GM19463 (cell line): ENCODE measurements around the gene ALOX15B.
"Not testable (repeated sequence)": the region's sequence is repeated elsewhere in the genome, so short reads cannot be mapped to it uniquely, and the experiment has no call there.

Source experiments
- ATAC-seq: cut with Tn5 transposase; IDR thresholded peaks from one replicate; pipeline ENCODE4 v1.9.1; 2021; ENCODE audit warnings: mild to moderate bottlenecking, moderate library complexity; ENCODE audit not compliant: unreplicated experiment

The ALOX15B gene

DNA sequence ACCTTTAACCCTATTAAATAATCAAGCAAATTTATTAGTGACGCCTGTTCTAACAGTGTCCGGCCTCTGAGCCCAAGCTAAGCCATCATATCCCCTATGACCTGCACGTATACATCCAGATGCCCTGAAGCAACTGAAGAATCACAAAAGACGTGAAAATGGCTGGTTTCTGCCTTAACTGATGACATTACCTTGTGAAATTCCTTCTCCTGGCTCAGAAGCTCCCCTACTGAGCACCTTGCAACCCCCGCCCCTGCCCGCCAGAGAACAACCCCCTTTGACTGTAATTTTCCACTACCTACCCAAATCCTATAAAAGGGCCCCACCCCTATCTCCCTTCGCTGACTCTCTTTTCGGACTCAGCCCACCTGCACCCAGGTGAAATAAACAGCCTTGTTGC, 23.0 kb downstream of the ALOX15B start:
- not testable (repeated sequence) for ATAC-seq

GRCh38 chr17:8062435-8062806, 23.6 kb downstream of the ALOX15B start:
- no peak for ATAC-seq

GRCh38 chr17:8062807-8063483, 24.1 kb downstream of the ALOX15B start:
- ATAC-seq: no peak

DNA sequence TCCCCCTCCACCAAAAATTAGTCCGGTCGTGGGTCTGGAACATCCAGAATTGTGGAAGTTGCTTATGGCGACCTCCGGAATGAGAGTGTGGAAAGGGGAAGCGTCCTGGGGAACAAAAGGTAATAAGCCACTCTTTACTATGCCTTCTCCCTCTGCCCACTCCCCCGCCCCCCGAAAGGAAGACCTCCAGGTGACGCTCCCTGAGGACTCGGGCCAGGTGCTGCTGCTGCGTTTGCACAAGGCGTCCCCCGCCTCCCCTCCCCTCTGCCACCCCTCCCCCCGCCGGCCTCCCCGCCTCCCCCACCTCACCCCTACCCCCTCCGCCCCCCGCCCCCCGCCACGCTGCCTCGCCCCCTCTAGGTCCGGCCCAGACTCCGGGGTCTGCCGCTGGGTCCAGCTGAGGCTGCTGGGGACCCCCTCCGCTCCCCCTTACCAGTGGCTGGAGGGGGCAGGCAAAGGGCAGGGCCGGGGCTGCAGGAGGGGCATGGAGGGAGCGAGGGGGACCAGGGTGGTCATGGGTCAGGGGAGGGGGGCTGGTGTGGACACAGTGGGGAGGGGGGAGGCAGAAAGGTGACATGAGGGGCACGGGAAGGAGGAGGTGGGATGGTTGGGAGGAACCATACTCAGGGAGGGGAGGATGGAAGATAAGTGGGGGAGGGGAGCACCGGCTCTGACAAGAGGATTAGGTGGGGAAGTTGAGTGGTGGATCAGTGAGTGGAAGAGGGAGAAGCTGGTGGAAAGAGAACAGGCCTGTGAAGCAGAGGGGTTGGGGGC, 25.1 kb downstream of the ALOX15B start:
- no peak for ATAC-seq

DNA sequence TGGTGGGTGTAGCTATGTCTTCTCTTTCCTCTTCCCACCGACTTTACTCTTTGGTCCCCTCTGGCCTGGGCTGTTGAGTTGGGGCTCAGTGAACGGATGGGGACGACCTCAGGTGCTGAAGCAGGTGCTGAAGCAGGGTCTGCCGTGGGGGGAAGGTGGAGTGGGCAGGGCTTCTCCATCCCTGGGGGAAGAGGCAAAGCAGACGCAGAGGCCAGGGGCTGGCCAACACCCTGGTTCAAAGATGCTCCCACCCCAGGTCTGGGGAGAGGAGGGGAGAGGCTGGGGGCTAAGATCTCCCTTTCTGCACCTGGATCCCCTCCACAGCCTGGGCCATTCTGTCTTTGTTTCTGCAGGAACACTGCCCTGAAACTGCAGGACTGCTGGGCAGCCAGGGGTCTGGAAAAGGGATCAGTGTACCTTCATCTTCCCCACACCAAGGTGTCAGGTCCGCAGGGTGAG, 25.7 kb downstream of the ALOX15B start:
- no peak for ATAC-seq

DNA sequence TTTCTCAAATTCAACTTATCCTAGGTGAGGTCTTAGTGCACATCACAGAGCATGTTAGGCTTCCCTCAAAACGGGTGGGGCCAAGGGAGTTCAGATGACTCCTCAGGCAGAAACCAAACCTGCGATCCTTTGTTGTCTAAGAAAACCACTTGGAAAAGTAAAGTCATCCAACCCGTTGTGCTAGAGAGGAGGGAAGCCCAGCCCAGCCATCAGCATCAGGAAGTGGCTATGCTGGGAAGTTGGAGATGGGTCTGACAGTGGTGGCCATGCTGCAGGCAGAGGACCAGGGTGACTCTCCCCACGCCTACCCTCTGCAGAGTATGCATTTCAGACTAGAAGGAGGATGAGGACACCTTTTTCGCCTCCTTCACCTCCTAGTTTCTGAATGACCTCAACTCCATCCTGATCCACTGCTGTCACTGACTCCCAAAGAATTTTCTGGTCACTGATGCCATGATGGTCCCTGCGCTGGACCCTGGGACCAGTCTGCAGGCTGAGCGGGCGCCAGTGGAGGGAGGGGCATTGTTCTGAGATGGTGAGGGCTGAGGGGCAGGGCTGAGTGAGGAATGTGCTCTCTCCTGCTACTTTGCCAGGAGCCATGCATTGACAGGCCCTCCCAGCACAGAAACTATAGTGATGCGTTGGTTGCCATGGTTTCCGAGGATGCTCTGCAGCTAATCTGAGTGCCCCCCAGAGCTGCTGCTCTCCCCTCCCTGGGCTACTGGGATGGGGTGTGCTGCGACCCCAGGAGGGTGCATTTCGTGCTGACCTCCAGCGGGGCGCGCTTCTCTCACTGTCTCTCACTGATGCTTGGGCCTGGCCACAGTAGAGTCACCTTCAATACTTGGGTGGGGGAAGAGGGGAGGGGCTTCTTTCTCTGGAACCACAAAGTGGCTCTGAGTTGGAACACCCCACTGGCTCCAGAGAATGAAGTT, 28.2 kb downstream of the ALOX15B start:
- ATAC-seq: no peak

- no peak for ATAC-seq
Observed at GRCh38 chr17:8067806-8068205, 28.9 kb downstream of the ALOX15B start.

DNA sequence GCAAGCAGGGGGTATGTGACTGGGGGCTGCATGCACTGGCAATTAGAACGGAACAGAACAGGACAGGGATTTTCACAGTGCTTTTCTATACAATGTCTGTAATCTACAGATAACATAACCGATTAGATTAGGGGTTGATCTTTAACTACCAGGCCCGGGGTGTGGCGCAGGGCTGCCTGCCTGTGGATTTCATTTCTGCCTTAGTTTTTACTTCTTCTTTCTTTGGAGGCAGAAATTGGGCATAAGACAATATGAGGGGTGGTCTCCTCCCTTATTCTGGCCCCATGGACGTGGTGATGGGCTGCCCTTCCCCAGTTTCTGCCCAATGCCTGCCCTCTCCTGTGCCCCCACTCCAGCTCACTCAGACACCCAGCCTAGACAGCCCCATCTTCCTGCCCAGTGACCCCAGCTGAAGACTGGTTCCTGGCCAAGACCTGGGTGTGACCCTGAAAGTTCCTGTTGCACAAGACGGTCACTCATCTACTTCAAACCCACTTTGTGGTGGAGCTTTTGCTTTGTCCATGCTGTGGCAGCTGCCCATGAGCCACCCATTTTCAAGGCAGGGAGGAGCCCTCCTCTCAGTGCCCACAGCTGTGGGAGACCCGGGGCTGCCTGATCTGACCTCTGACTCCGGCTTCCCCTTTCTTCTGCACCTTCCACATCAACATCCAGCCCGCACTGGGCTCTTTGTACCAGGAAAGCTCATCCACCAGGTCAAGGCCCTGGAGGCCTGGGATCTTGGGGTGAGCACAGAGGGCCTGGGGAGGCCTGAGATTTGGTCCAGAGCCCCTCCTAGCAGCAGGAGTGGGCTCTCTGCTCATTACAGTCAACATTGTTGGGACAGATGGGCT, 30.1 kb downstream of the ALOX15B start:
- no peak for ATAC-seq

- ATAC-seq: no peak
Observed at GRCh38 chr17:8069587-8069860, 30.7 kb downstream of the ALOX15B start.

DNA sequence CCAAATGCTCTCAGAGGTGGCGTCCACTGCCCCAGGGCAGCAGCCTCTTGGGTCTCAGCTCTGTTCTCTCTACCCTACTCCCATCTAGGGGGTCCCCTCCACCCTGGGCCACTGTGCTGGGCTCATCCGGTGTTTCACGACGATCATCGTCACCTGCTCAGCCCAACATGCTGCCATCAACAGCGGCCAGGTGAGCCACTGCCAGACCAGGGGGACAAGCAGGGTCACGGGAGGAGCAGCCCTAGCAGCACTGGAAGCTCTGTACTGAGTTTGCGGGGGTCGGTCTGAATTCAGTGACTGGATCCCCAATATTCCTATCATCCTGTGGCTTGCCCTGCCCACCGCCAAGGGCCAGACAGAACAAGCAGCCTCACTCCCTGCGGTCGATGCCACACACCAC, 32.6 kb downstream of the ALOX15B start:
- ATAC-seq: no peak

DNA sequence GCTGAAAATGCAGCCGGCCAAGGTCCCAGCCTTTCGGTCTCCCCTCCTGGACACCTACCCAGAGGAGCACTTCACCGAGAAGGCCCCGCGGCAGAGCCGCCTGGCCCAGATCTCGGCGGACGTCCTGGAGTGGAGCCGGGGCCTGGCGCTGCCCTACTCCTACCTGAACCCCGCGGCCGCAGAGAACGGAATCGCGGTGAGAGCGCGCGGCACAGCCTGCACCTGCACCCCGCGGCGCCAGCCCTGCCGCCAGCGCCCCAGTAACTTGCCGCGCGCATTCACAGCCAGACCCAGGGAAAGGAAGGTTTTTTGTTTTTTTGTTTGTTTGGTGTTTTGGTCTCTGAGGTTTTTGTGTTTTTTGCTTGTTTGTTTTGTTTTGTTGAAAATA, 33.5 kb downstream of the ALOX15B start:
- no peak for ATAC-seq

DNA sequence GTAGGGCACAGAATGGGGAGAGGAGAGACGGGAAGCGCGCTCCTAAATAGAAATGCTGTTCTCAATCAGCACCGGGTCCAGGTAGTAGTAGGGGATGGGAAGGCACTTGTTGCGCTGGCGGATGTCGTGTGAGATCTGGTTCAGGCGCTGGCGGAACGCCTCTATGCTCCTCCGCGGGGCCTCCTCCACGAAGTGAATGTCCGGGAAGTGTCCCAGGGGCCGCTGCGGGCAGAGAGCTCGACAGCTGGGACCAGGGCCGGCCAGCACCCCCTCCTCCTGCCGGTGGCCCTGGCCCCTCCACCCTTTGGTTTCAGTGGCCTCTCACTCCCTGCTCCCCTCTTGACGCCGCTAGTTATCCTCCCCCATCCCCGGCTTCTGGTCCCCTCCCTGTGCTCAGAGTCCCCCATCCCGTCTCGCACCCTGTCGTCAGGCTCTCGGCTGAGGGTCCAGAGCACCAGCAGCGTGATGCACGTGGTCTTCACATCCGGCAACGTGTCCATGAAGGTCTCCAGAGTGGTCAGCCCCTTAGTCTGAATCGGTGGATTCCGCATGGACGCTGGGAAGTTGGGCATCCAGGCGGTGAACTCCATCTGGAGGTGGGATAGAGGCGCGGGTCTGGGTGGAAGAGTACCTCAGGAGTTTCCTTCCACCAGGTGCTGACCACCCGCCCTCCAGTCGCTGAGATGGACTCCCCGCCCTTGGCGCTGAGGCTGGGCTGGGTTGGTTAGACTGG, 34.0 kb downstream of the ALOX15B start:
- no peak for ATAC-seq

DNA sequence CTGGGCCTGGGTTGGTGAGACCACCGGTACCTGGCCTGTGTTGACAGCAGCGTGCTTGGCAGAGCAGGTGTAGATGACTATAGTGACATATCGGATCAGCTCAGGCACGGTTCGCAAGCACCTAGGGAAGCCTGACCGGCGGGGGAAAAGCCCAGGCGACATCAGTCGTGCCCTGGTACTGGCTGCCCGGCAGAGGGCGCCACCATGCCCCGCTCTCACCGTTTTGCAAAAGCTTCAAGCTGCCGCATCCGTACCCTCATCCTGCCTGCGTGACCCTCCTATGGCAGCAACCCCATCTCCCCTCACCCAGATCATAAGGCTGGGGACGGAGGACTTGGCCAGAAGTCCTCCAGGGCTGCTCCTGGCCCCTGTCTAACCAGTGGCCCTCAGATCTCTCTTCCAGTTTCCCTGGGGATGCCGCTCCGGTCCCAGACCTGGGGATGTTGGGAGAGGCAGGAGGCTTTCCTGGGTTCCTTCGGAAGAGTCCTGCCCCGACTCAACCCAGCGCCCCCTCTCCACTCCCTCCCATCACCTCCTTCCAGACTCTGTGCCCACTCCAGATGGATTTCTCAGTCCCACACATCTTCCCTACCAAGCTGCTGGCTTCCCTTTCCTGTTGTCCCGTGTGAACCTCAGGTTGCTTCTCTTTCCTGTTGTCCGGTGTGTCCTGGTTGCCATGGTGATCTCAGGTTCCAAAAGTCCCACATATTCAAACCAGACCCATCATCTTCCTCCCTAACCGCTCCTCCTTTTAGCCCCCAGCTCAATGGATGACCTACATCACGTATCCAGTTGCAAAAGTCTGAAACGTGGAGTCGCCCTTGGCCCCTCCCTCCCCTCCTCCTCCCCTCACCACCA, 35.0 kb downstream of the ALOX15B start:
- no peak for ATAC-seq

GRCh38 chr17:8074554-8074953, 35.7 kb downstream of the ALOX15B start:
- no peak for ATAC-seq

DNA sequence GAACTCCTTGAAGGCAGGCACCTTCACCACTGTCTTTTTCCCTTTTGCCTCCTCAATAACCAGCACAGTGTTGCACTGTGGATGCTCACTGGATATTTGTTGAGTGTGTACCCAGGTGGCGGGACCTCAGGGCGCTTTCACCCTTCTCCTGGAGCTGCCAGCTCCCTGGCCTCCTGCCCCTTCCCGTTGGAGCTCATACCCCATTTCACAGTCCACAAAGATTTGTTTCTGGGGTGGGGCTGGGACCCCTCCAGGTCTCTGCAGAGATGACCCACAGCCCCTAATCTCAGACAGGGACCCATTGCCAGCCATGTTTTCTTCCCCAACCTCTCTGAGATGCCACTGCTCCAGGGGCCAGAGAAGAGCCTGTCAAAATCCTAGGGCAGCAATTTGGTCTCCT, 36.2 kb downstream of the ALOX15B start:
- ATAC-seq: no peak

DNA sequence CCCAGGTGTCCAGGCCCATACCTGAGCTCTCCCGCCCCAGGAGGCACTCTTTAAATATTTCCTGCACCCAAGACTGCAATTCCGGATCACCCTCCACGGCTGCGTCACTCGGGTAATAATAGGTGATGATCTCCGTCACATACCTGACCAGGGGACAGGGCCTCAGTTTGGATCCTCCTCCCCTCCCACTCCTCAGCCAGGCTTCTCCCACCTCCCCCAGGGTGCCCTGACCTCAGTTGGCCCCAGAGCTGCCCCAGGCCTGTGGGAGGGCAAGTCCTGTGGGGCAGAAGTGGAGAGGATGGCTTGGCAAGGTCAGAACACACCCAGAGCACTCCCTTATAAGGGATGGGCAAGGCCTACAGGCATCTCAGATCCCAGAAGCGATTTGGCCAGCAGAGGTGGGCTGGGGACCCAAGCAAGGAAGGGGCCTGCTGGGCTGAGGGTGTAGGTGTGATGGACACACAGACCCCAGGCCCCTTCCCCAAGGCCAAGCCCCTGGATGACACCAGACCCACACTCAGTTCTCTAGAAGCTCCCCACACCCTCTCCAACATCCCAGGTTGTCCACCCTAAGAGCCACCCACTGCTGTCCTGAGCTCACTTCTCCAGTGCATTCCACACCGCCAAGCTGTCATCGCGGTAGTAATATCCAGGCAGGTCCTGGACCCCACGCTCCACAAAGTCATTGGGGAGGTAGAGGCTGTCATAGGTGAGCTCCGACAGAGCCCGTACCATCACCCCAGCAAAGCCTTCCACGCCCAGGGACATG, 36.9 kb downstream of the ALOX15B start:
- no peak for ATAC-seq

DNA sequence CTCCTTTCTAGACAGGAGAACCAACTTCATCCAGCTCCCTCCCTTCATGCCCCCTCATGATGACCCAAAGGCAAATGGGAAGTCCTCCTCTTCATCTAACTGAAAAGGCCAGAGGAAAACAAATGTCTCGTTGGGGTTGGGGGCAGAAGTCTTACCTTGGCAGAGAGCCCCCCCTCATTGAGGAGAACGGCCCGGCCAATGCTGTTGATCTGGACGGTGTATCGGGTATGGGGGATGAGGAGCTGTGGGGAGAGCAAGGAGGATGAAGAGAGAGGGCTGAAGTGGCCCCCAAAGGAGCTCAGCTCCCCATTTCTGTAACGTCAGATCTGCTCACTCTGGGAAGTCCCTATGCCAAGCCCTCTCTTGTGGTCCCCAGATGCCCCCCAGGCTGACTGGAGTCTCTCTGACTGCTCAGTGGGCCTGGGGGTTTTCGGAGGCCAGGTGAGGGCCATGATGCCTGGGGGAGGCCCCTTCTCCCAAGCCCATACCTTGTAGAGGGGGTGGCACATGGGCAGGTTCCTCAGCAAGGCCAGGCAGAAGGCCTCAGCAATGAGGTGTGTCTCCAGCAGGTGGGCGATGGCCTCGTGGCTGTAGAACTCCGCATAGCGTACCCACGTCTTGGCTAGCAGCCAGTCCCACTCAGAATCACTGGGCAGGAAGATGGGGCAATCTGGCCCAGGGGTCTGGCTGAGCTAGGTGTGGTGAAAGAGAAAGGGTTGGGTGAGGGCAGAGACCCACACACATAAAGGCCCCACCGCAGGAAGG, 37.8 kb downstream of the ALOX15B start:
- ATAC-seq: no peak

- not testable (repeated sequence) for ATAC-seq
Observed at GRCh38 chr17:8077939-8078338, 39.1 kb downstream of the ALOX15B start.
